ENCODE data around the gene DIS3L2. TPM values are rescaled to one million over a fixed set of nuclear protein-coding genes. Genes with fewer than 3 reads are reported as not detected.

Gene DIS3L2
- total and polyA plus RNA-seq, 2 of the 4 experiments (the other 2 are of a cell fraction): 14.7 to 19.2 TPM

Small RNA genes within 50 kb of the gene (microRNA-seq; reads per million reads assigned to microRNA genes)
- gene AC068134.3 (ENCODE audit: insufficient read depth, insufficient read length): not detected
- not detected for gene AC068134.4 (ENCODE audit: insufficient read depth, insufficient read length)
- 0 reads per million in 2 experiments for gene MIR562 (ENCODE audit: insufficient read depth in 1 of 2, insufficient read length in 1 of 2, unreplicated experiment in 1 of 2)

Small RNA genes within 50 kb of the gene (small RNA-seq; reads per million reads assigned to genes)
- gene AC068134.3: 0 reads per million in 5 experiments
- 0 reads per million in 5 experiments for gene AC068134.4
- gene MIR562: 0 reads per million in 5 experiments

Other genes with a start within 250 kb of the DIS3L2 start
- gene PDE6D, start 180.4 kb upstream of the DIS3L2 start, total RNA-seq (2012; rRNA removed): 13.6 and 13.8 TPM in 2 replicates
- gene PDE6D, start 180.4 kb upstream of the DIS3L2 start, polyA plus RNA-seq (2012; rRNA removed): 24.3 and 24.7 TPM in 2 replicates
- gene COPS7B, start 175.3 kb upstream of the DIS3L2 start, total RNA-seq (2012; rRNA removed): 22.2 and 23.1 TPM in 2 replicates
- 52.8 and 54.1 TPM in 2 replicates for gene COPS7B, start 175.3 kb upstream of the DIS3L2 start, polyA plus RNA-seq (2012; rRNA removed)
- 0.28 and 0.36 TPM in 2 replicates for gene NPPC, start 35.3 kb upstream of the DIS3L2 start, total RNA-seq (2012; rRNA removed)
- 0.22 and 0.55 TPM in 2 replicates for gene NPPC, start 35.3 kb upstream of the DIS3L2 start, polyA plus RNA-seq (2012; rRNA removed)